IMR-90 (cell line): ENCODE data around the gene EPB41L2. TPM values are rescaled to one million over a fixed set of nuclear protein-coding genes. Genes with fewer than 3 reads are reported as not detected.

Source experiments
- ATAC-seq: fragments of 200-7000 bp; cut with Tn5 transposase; 2 replicates; pipeline ENCODE4 v1.9.1; 2020; ENCODE audit warnings: low read depth, mild to moderate bottlenecking, moderate library complexity
- BruUV-seq: library from RNA; stranded (reverse); fragments of 400-500 nt; replicated peaks from 2 replicates; lab custom pipeline; 2021; lab: Mats Ljungman, UMichigan
- CTCF ChIA-PET: fragments of 300-600 bp; formaldehyde crosslinking; extraction: SDS; loops from one replicate; lab custom pipeline; 2021; ENCODE audit warnings: antibody characterized with exemption; lab: Yijun Ruan, JAX
- POLR2A ChIA-PET: fragments of 300-600 bp; sonication (Branson Sonifier 250); formaldehyde crosslinking; loops from one replicate; lab custom pipeline; 2022; ENCODE audit warnings: antibody characterized with exemption; ENCODE audit not compliant: unreplicated experiment; lab: Charles Lee
- DNase-seq: peaks from one replicate; pipeline ENCODE4 v3.0.0; 2013
- H2AFZ ChIP-seq: replicated peaks from 2 replicates; pipeline ENCODE3; 2013; ENCODE audit warnings: low read length, mild to moderate bottlenecking; ENCODE audit not compliant: poor library complexity
- H2AK5ac ChIP-seq: 2 replicates; pipeline ENCODE4 v1.6.1; 2013; ENCODE audit warnings: low read depth, low read length, inconsistent platforms
- H2AK9ac ChIP-seq: replicated peaks from 2 replicates; pipeline ENCODE3; 2013; ENCODE audit warnings: mild to moderate bottlenecking, low read depth, low read length, moderate library complexity; ENCODE audit not compliant: poor library complexity
- H2BK120ac ChIP-seq: 2 replicates; pipeline ENCODE4 v1.6.1; 2013; ENCODE audit warnings: low read depth, low read length, inconsistent platforms
- H2BK15ac ChIP-seq: 3 replicates; pipeline ENCODE4 v1.6.1; 2013; ENCODE audit warnings: low read depth, low read length, inconsistent platforms
- H2BK20ac ChIP-seq: 2 replicates; pipeline ENCODE4 v1.6.1; 2013; ENCODE audit warnings: low read depth, mild to moderate bottlenecking, inconsistent platforms, low read length, moderate library complexity
- H2BK5ac ChIP-seq: 2 replicates; pipeline ENCODE4 v1.6.1; 2013; ENCODE audit warnings: mild to moderate bottlenecking, low read depth, low read length, inconsistent platforms; ENCODE audit not compliant: poor library complexity, severe bottlenecking
- H3K14ac ChIP-seq: replicated peaks from 2 replicates; pipeline ENCODE4 v1.6.1; 2013; ENCODE audit warnings: low read depth, low read length, inconsistent platforms
- H3K18ac ChIP-seq: 2 replicates; pipeline ENCODE4 v1.6.1; 2013; ENCODE audit warnings: low read depth, low read length, control low read depth
- H3K23ac ChIP-seq: 2 replicates; pipeline ENCODE4 v1.6.1; 2013; ENCODE audit warnings: low read depth, low read length, inconsistent platforms
- H3K27ac ChIP-seq: 2 replicates; pipeline ENCODE4 v1.5.1; 2013; ENCODE audit warnings: mild to moderate bottlenecking, control low read depth, low read length; ENCODE audit not compliant: insufficient read depth
- H3K27me3 ChIP-seq: 2 replicates; pipeline ENCODE4 v1.6.1; 2013; ENCODE audit warnings: low read length; ENCODE audit not compliant: control insufficient read depth, insufficient read depth
- H3K36me3 ChIP-seq: 2 replicates; pipeline ENCODE4 v1.6.1; 2013; ENCODE audit warnings: low read length, mixed read lengths; ENCODE audit not compliant: control insufficient read depth, insufficient read depth
- H3K4ac ChIP-seq: 2 replicates; pipeline ENCODE4 v1.6.1; 2013; ENCODE audit warnings: low read depth, low read length, inconsistent platforms
- H3K4me1 ChIP-seq: 2 replicates; pipeline ENCODE4 v1.6.1; 2013; ENCODE audit warnings: low read length, mixed read lengths; ENCODE audit not compliant: control insufficient read depth, insufficient read depth
- H3K4me2 ChIP-seq: 2 replicates; pipeline ENCODE4 v1.6.1; 2013; ENCODE audit warnings: low read depth, mild to moderate bottlenecking, control low read depth, low read length, moderate library complexity
- H3K4me3 ChIP-seq: 2 replicates; pipeline ENCODE4 v1.5.1; 2013; ENCODE audit warnings: low read depth, mild to moderate bottlenecking, control low read depth, low read length, moderate library complexity; ENCODE audit not compliant: insufficient read depth
- H3K56ac ChIP-seq: 2 replicates; pipeline ENCODE4 v1.6.1; 2013; ENCODE audit warnings: low read length, inconsistent platforms; ENCODE audit not compliant: insufficient read depth; ENCODE audit errors: extremely low read depth
- H3K79me1 ChIP-seq, 2 experiments: 2 replicates each; pipeline ENCODE4 v1.6.1; 2013; ENCODE audit warnings: low read length in 2 of 2, inconsistent platforms in 1 of 2, low read depth in 1 of 2
- H3K9ac ChIP-seq: 2 replicates; pipeline ENCODE4 v1.6.1; 2013; ENCODE audit warnings: low read depth, low read length, control low read depth
- H3K9me1 ChIP-seq: 2 replicates; pipeline ENCODE4 v1.6.1; 2013; ENCODE audit warnings: low read length, inconsistent platforms; ENCODE audit not compliant: insufficient read depth
- H3K9me3 ChIP-seq: 2 replicates; pipeline ENCODE4 v1.6.1; 2013; ENCODE audit warnings: low read length; ENCODE audit not compliant: control insufficient read depth, insufficient read depth
- H4K20me1 ChIP-seq: 2 replicates; pipeline ENCODE4 v1.6.1; 2013; ENCODE audit warnings: low read length, inconsistent platforms; ENCODE audit not compliant: insufficient read depth
- H4K5ac ChIP-seq: 2 replicates; pipeline ENCODE4 v1.6.1; 2013; ENCODE audit warnings: mild to moderate bottlenecking, low read depth, low read length, control low read depth
- H4K8ac ChIP-seq, 2 experiments: 2 replicates each; pipeline ENCODE4 v1.6.1; 2013; ENCODE audit warnings: low read depth in 2 of 2, low read length in 2 of 2, control low read depth in 1 of 2, inconsistent platforms in 1 of 2
- H4K91ac ChIP-seq: 2 replicates; pipeline ENCODE4 v1.6.1; 2013; ENCODE audit warnings: low read depth, low read length, inconsistent platforms; ENCODE audit not compliant: insufficient read depth
- CEBPB ChIP-seq: IDR thresholded peaks from 2 replicates; pipeline ENCODE4 v1.6.1; 2012; ENCODE audit warnings: low read depth, low read length, improper control_type of control experiment
- MAFK ChIP-seq: IDR thresholded peaks from 2 replicates; pipeline ENCODE4 v1.6.1; 2012; ENCODE audit warnings: low read depth, low read length, improper control_type of control experiment
- MAZ ChIP-seq: IDR thresholded peaks from 2 replicates; pipeline ENCODE4 v1.6.1; 2012; ENCODE audit warnings: low read depth, mild to moderate bottlenecking, low read length, improper control_type of control experiment, moderate library complexity, borderline replicate concordance
- NFE2L2 ChIP-seq: fragments of 150-350 bp; IDR thresholded peaks from 2 replicates; pipeline ENCODE4 v1.6.1; 2016; ENCODE audit warnings: low read depth, mild to moderate bottlenecking, low read length
- RAD21 ChIP-seq: IDR thresholded peaks from 2 replicates; pipeline ENCODE4 v1.6.1; 2012; ENCODE audit warnings: low read length, improper control_type of control experiment
- RCOR1 ChIP-seq: IDR thresholded peaks from 2 replicates; pipeline ENCODE4 v1.6.1; 2012; ENCODE audit warnings: mild to moderate bottlenecking, low read length, improper control_type of control experiment; ENCODE audit not compliant: insufficient replicate concordance
- USF2 ChIP-seq: fragments of 150-350 bp; IDR thresholded peaks from 2 replicates; pipeline ENCODE4 v1.6.1; 2017; ENCODE audit warnings: mild to moderate bottlenecking, antibody characterized with exemption, low read length, low read depth
- WGBS, 2 experiments: methylation state at CpG; one replicate each; pipeline versions ENCODE4 v1.1.5 to v1.1.7; 2013; ENCODE audit warnings: missing lambda C conversion rate in 2 of 2; ENCODE audit not compliant: insufficient read length in 1 of 2; ENCODE audit errors: extremely low coverage in 2 of 2; 5-methylcytosine and 5-hydroxymethylcytosine counted together
- dilution Hi-C: fragments of 300-500 bp; cut with HindIII; formaldehyde crosslinking; loops from one replicate; pipeline ENCODE4 v1.14.3; 2018; ENCODE audit warnings: low sequenced_read_pairs; ENCODE audit not compliant: unreplicated experiment
- in situ Hi-C: fragments of 300-500 bp; cut with MboI; formaldehyde crosslinking; loops from 3 replicates; pipeline ENCODE4 v1.14.3; 2019; ENCODE audit warnings: low sequenced_read_pairs, inconsistent platforms, mixed read lengths
- intact Hi-C: fragments of 100-400 bp; cut with micrococcal nuclease; formaldehyde crosslinking; loops from 2 replicates; pipeline ENCODE4 v1.10.0; 2022
- polyA plus RNA-seq, 3 experiments: library from polyadenylated mRNA; depleted of rRNA; stranded (reverse); fragments of >200 nt; gene quantifications; 2 replicates each; pipeline ENCODE4 v1.2.3, GENCODE V29; 2012; ENCODE audit warnings: low replicate concordance in 1 of 3
- total RNA-seq: library from RNA; depleted of rRNA; stranded (reverse); fragments of >200 nt; gene quantifications from 2 replicates; pipeline ENCODE4 v1.2.3, GENCODE V29; 2012

The EPB41L2 gene
- total and polyA plus RNA-seq, 2 of the 4 experiments (the other 2 are of a cell fraction) = 85.7 to 99.8 TPM

GRCh38 chr6:131026243-131026642 lies 36.8 kb downstream of the EPB41L2 start:
- H2BK120ac ChIP-seq = no peak overlapping the region
- H4K91ac ChIP-seq = no peak overlapping the region
- peaks cover 17% of the 10 kb centered on the region for H4K20me1 ChIP-seq
- H2AK9ac ChIP-seq = no peak overlapping the region
- no peak overlapping the region for H2BK20ac ChIP-seq
- no peak overlapping the region for H3K4me3 ChIP-seq
- ChIA-PET CTCF (interaction anchor here (0.8 kb wide), 1 partner anchor 89 kb away, joined by 3 read pairs; no protein-coding TSS in a partner anchor), POLR2A (no interaction called here)
- peaks cover 15% of the 10 kb centered on the region for H3K4me1 ChIP-seq
- 0 out of 3 replicates have a peak overlapping the region, but pooled peaks have one; percentile 9 for H2BK15ac ChIP-seq
- peak overlapping the region; percentile 70; the same call in 1 of the 2 replicates for H3K23ac ChIP-seq
- no CpG with 5 or more reads among the region's 1 CpG for WGBS, 2 experiments
- no peak overlapping the region for H2AFZ ChIP-seq
- H3K9me3 ChIP-seq = no peaks in the 10 kb centered on the region
- H4K8ac ChIP-seq = no peak overlapping the region
- H3K9ac ChIP-seq = no peak overlapping the region
- no peak overlapping the region for H3K4me2 ChIP-seq
- no TSS peak for BruUV-seq
- H2BK5ac ChIP-seq = no peak overlapping the region
- DNase-seq (no peak), ATAC-seq (no peak)
- 0 out of 2 replicates have a peak, but pooled peaks cover 2% of the 10 kb centered on the region for H3K36me3 ChIP-seq
- H4K5ac ChIP-seq = no peak overlapping the region
- H3K18ac ChIP-seq = peak overlapping the region; percentile 30; the same call in 1 of the 2 replicates
- no peak overlapping the region for H3K56ac ChIP-seq
- H3K9me1 ChIP-seq = peaks cover 11% of the 10 kb centered on the region
- H3K14ac ChIP-seq = peak overlapping the region; percentile 70
- no peak overlapping the region for H3K27ac ChIP-seq
- H3K27me3 ChIP-seq = no peaks in the 10 kb centered on the region
- TF ChIP-seq RCOR1 = no peak
- TF ChIP-seq CEBPB = no peak
- no peak for TF ChIP-seq RAD21
- TF ChIP-seq MAFK = no peak
- TF ChIP-seq MAZ = no peak
- TF ChIP-seq NFE2L2 = no peak
- TF ChIP-seq USF2 = no peak
- dilution Hi-C loops (no loop called here), intact Hi-C loops (no loop called here), in situ Hi-C loops (no loop called here)
- H3K79me1 ChIP-seq = peaks cover 34 to 66% of the 10 kb centered on the region in 2 experiments
- H2AK5ac ChIP-seq = no peak overlapping the region
- peak overlapping the region; percentile 8; the same call in 1 of the 2 replicates for H3K4ac ChIP-seq
